Activated T-helper 1 cell treated with anti-CD3 and anti-CD28 coated beads, Interleukin-2, amount 50 U/mL, for 16 hours (primary cell): ENCODE measurements around the gene USP14.

ENCODE experiments used
- DNase-seq, 2 donors: peaks; one replicate each; pipeline ENCODE4 v3.0.0-alpha.2; 2020; ENCODE audit warnings: low read depth in 1 of 2, low spot score in 1 of 2

USP14 gene

GRCh38 chr18:159037-159652 is 788 bp downstream of the USP14 start:
- DNase-seq, result no peak

GRCh38 chr18:159933-160332 is 1.6 kb downstream of the USP14 start:
- no peak for DNase-seq

GRCh38 chr18:160831-161570 is 2.6 kb downstream of the USP14 start:
- DNase-seq, result no peak

GRCh38 chr18:172361-172760 is 14.0 kb downstream of the USP14 start:
- DNase-seq, result no peak

- DNase-seq, result no peak
These were observed 21.1 kb downstream of the USP14 start for GRCh38 chr18:179499-179898.

- DNase-seq, result no peak
These were observed 23.4 kb downstream of the USP14 start for GRCh38 chr18:181711-182110.

- no peak for DNase-seq
These were observed 25.4 kb downstream of the USP14 start for GRCh38 chr18:183769-184168.

- no peak for DNase-seq
These were observed 30.9 kb downstream of the USP14 start for GRCh38 chr18:189254-189653.

- DNase-seq, result no peak
These were observed 33.4 kb downstream of the USP14 start for GRCh38 chr18:191725-192124.

GRCh38 chr18:192801-193200 is 34.4 kb downstream of the USP14 start:
- no peak for DNase-seq

- no peak for DNase-seq
These were observed 37.3 kb downstream of the USP14 start for GRCh38 chr18:195651-196050.

GRCh38 chr18:199214-199613 is 40.9 kb downstream of the USP14 start:
- no peak for DNase-seq

GRCh38 chr18:199768-200167 is 41.4 kb downstream of the USP14 start:
- no peak for DNase-seq

- DNase-seq, result no peak
These were observed 51.7 kb downstream of the USP14 start for GRCh38 chr18:210075-210474.

GRCh38 chr18:210733-211132 is 52.4 kb downstream of the USP14 start:
- DNase-seq, result no peak

GRCh38 chr18:211582-211981 is 53.2 kb downstream of the USP14 start:
- no peak for DNase-seq

GRCh38 chr18:212780-213179 is 54.4 kb downstream of the USP14 start:
- no peak for DNase-seq

GRCh38 chr18:213505-213904 is 55.1 kb downstream of the USP14 start:
- DNase-seq, result no peak

- DNase-seq, result no peak
These were observed 55.6 kb downstream of the USP14 start for GRCh38 chr18:213966-214365.

GRCh38 chr18:215448-216010 is 57.2 kb downstream of the USP14 start:
- DNase-seq, result no peak

- DNase-seq, result no peak
These were observed 59.4 kb downstream of the USP14 start for GRCh38 chr18:217532-218336.

- no peak for DNase-seq
These were observed 62.4 kb downstream of the USP14 start for GRCh38 chr18:220708-221107.
